Memory B cell (primary cell): ENCODE data around the gene ARL5B.

Experiments used
- ATAC-seq: fragments of 150-1000 bp; cut with Tn5 transposase; 2 replicates; pipeline ENCODE4 v1.10.0; 2021; ENCODE audit warnings: low read depth, mild to moderate bottlenecking, moderate library complexity
- DNase-seq, 2 donors: peaks; one replicate each; pipeline ENCODE4 v3.0.0; 2022; ENCODE audit warnings: low spot score in 2 of 2
- H3K27ac Mint-ChIP-seq: one replicate; pipeline ENCODE4 v1.8.0; 2022; ENCODE audit warnings: mild to moderate bottlenecking, moderate library complexity, mixed read lengths
- H3K27me3 Mint-ChIP-seq: one replicate; pipeline ENCODE4 v1.8.0; 2022; ENCODE audit warnings: mixed read lengths
- H3K36me3 Mint-ChIP-seq: one replicate; pipeline ENCODE4 v1.8.0; 2022; ENCODE audit warnings: mild to moderate bottlenecking, mixed read lengths
- H3K4me1 Mint-ChIP-seq: one replicate; pipeline ENCODE4 v1.8.0; 2022; ENCODE audit warnings: mixed read lengths
- H3K4me3 Mint-ChIP-seq: one replicate; pipeline ENCODE4 v1.8.0; 2022; ENCODE audit warnings: mild to moderate bottlenecking, moderate library complexity, mixed read lengths
- H3K9me3 Mint-ChIP-seq: one replicate; pipeline ENCODE4 v1.8.0; 2022; ENCODE audit warnings: mixed read lengths

ARL5B gene

GRCh38 chr10:18668026-18668425 is 8.8 kb downstream of the ARL5B start:
- Mint-ChIP-seq H3K9me3 (no peaks in the 10 kb centered on the region), H3K4me1 (peaks cover 11% of the 10 kb centered on the region), H3K27ac (no peak overlapping the region), H3K27me3 (no peaks in the 10 kb centered on the region), H3K4me3 (no peak overlapping the region), H3K36me3 (peaks cover 16% of the 10 kb centered on the region)
- no peak for ATAC-seq
- DNase-seq: no peak

GRCh38 chr10:18675086-18675801 is 16.0 kb downstream of the ARL5B start:
- H3K4me1 Mint-ChIP-seq: no peaks in the 10 kb centered on the region
- H3K9me3 Mint-ChIP-seq: no peaks in the 10 kb centered on the region
- no peak overlapping the region for H3K27ac Mint-ChIP-seq
- H3K4me3 Mint-ChIP-seq: no peak overlapping the region
- DNase-seq: no peak
- no peaks in the 10 kb centered on the region for H3K27me3 Mint-ChIP-seq
- ATAC-seq: no peak
- H3K36me3 Mint-ChIP-seq: peaks cover 19% of the 10 kb centered on the region

DNA sequence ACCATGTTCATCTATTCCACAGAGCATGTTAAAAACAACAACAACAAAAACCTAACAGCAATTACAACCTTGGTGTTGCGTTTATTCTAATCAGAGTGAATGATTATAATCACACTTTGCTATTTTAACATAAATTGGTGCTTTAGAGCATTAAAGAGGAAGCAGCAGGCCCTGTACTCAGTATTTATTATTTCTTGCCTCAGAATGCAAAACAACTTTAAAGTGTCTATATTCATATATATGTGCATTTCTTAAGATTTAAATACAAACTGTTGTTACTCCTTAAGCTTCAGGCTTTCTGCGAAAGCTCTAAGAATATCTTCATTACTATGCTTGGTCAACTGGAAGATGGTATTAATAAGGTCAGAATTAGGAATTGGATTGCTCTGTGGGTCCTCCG is 21.5 kb downstream of the ARL5B start:
- Mint-ChIP-seq H3K4me3 (no peak overlapping the region), H3K4me1 (no peaks in the 10 kb centered on the region), H3K27ac (no peak overlapping the region), H3K27me3 (no peaks in the 10 kb centered on the region), H3K36me3 (no peaks in the 10 kb centered on the region), H3K9me3 (no peaks in the 10 kb centered on the region)
- no peak for DNase-seq
- ATAC-seq: no peak

GRCh38 chr10:18681366-18681765 is 22.1 kb downstream of the ARL5B start:
- no peaks in the 10 kb centered on the region for H3K36me3 Mint-ChIP-seq
- DNase-seq (no peak), ATAC-seq (no peak)
- H3K4me3 Mint-ChIP-seq: no peak overlapping the region
- no peak overlapping the region for H3K27ac Mint-ChIP-seq
- no peaks in the 10 kb centered on the region for H3K9me3 Mint-ChIP-seq
- H3K4me1 Mint-ChIP-seq: no peaks in the 10 kb centered on the region
- no peaks in the 10 kb centered on the region for H3K27me3 Mint-ChIP-seq

- Mint-ChIP-seq H3K36me3 (no peaks in the 10 kb centered on the region), H3K4me1 (no peaks in the 10 kb centered on the region), H3K4me3 (no peak overlapping the region), H3K27ac (no peak overlapping the region), H3K9me3 (no peaks in the 10 kb centered on the region), H3K27me3 (no peaks in the 10 kb centered on the region)
- ATAC-seq (no peak), DNase-seq (no peak)
These were observed 22.8 kb downstream of the ARL5B start for GRCh38 chr10:18681971-18682411.

DNA sequence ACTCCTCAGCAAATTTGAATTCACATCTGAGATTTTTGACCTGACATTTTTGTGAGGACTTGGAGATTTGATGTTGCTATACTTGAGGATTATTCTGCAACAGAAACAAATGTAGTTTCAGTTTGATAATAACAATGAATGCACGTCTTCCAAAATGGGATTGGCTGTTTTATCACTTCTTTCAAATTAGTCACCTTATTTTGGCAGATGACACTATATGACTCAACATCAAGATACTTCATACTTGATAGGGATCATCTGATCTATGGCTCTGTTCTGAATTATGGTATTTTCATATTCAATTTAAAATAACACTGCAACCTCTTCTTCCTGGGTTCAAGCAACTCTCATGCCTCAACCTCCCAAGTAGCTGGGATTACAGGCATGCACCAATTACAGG is 24.2 kb downstream of the ARL5B start:
- H3K36me3 Mint-ChIP-seq: no peaks in the 10 kb centered on the region
- H3K4me1 Mint-ChIP-seq: no peaks in the 10 kb centered on the region
- no peak overlapping the region for H3K27ac Mint-ChIP-seq
- no peak overlapping the region for H3K4me3 Mint-ChIP-seq
- H3K9me3 Mint-ChIP-seq: no peaks in the 10 kb centered on the region
- no peak for DNase-seq
- ATAC-seq: no peak
- no peaks in the 10 kb centered on the region for H3K27me3 Mint-ChIP-seq

DNA sequence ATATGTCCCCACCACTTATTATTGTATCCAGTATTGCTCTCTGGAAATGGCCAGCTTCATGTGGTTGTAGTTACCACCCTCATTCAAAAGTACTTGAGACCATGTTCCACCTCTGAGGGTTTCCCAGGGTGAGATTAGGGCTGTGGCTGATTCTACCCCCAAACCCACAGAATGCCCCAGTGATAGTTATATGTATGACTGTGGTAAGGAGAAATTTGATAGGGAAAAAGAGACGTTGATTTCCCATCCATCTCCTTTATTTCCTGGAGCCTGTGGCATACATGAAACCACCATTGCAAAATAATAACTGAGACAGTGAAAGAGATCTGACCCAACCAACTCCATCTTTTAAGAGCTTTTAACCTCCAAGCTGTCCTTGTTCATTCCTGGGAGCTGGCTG is 25.2 kb downstream of the ARL5B start:
- H3K4me3 Mint-ChIP-seq: no peak overlapping the region

DNA sequence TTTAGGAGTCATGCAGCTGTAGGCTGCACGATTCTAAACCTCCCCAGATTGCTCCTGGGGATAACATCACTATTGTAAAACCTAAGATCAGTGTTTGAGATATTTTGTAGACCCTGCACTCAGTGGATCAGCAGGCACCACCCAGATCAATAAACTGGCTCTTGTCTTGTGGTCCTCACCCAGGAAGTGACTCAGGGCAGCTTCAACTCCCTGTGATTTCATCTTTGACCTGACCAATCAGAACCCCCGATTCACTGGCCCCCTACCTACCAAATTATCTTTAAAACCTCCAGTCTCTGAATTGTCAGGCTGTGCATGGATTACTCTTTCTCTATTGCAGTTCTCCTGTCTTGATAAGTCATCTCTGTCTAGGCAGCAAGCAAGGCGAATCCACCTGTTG is 25.7 kb downstream of the ARL5B start:
- no peaks in the 10 kb centered on the region for H3K36me3 Mint-ChIP-seq
- ATAC-seq (no peak), DNase-seq (no peak)
- no peaks in the 10 kb centered on the region for H3K9me3 Mint-ChIP-seq
- no peaks in the 10 kb centered on the region for H3K4me1 Mint-ChIP-seq
- H3K4me3 Mint-ChIP-seq: no peak overlapping the region
- no peak overlapping the region for H3K27ac Mint-ChIP-seq
- peaks cover 2% of the 10 kb centered on the region for H3K27me3 Mint-ChIP-seq

More for the DNA sequence above, 25.2 kb downstream of the ARL5B start:
- Mint-ChIP-seq H3K9me3 (no peaks in the 10 kb centered on the region), H3K27ac (no peak overlapping the region), H3K27me3 (peaks cover 2% of the 10 kb centered on the region), H3K36me3 (no peaks in the 10 kb centered on the region), H3K4me1 (no peaks in the 10 kb centered on the region)
- no peak for ATAC-seq
- no peak for DNase-seq

DNA sequence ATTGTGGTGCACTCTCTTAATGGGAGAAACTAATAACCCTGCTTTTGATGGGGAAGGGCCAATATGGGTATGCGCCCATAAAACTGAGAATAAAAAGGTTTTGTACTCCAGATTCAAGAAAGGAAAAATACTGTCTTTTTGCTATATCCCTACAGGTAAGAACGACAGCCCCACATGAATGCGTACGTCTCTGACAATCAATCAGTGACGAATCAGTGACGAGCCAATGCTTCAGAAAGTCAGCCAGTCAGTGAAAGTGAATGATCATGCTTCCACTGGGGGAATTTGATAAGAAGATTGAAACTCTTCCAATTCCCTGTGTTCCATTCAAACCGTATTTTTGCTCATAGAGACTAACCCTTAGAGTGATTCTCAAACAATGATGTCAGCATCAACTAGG is 26.3 kb downstream of the ARL5B start:
- Mint-ChIP-seq H3K36me3 (no peaks in the 10 kb centered on the region), H3K9me3 (no peaks in the 10 kb centered on the region), H3K4me3 (no peak overlapping the region), H3K27me3 (peaks cover 2% of the 10 kb centered on the region), H3K27ac (no peak overlapping the region), H3K4me1 (no peaks in the 10 kb centered on the region)
- DNase-seq: no peak
- no peak for ATAC-seq

- no peak overlapping the region for H3K4me3 Mint-ChIP-seq
- ATAC-seq (no peak), DNase-seq (no peak)
- H3K27ac Mint-ChIP-seq: no peak overlapping the region
- no peaks in the 10 kb centered on the region for H3K9me3 Mint-ChIP-seq
- H3K36me3 Mint-ChIP-seq: no peaks in the 10 kb centered on the region
- no peaks in the 10 kb centered on the region for H3K4me1 Mint-ChIP-seq
- peaks cover 2% of the 10 kb centered on the region for H3K27me3 Mint-ChIP-seq
These were observed 28.0 kb downstream of the ARL5B start for GRCh38 chr10:18687195-18687594.

GRCh38 chr10:18687706-18688105 is 28.5 kb downstream of the ARL5B start:
- no peak overlapping the region for H3K27ac Mint-ChIP-seq
- ATAC-seq (no peak), DNase-seq (no peak)
- H3K4me1 Mint-ChIP-seq: no peaks in the 10 kb centered on the region
- no peaks in the 10 kb centered on the region for H3K9me3 Mint-ChIP-seq
- H3K27me3 Mint-ChIP-seq: peaks cover 2% of the 10 kb centered on the region
- no peak overlapping the region for H3K4me3 Mint-ChIP-seq
- H3K36me3 Mint-ChIP-seq: no peaks in the 10 kb centered on the region

- H3K27ac Mint-ChIP-seq: no peak overlapping the region
- DNase-seq (no peak), ATAC-seq (no peak)
- no peak overlapping the region for H3K4me3 Mint-ChIP-seq
- H3K27me3 Mint-ChIP-seq: peaks cover 2% of the 10 kb centered on the region
- no peaks in the 10 kb centered on the region for H3K36me3 Mint-ChIP-seq
- H3K9me3 Mint-ChIP-seq: no peaks in the 10 kb centered on the region
- no peaks in the 10 kb centered on the region for H3K4me1 Mint-ChIP-seq
These were observed 30.3 kb downstream of the ARL5B start for GRCh38 chr10:18689498-18689897.

DNA sequence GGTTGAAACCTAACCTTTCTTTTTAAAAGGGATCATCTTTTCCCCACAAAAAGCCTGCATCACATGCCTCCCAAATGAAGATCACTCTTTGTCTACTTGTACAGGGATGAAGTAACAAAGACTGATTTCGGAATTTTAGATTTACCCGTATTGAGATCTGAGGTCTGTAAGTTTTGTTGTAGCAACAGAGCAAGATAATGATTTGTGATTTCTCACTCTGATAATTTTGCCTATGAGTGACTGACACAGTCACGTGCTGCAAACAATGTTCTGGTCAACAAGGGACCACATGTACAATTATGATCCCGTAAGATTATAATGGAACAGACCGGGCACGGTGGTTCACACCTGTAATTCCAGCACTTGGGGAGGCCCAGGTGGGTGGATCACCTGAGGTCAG is 31.3 kb downstream of the ARL5B start:
- no peaks in the 10 kb centered on the region for H3K9me3 Mint-ChIP-seq
- no peaks in the 10 kb centered on the region for H3K36me3 Mint-ChIP-seq
- no peak overlapping the region for H3K27ac Mint-ChIP-seq
- peaks cover 2% of the 10 kb centered on the region for H3K27me3 Mint-ChIP-seq
- ATAC-seq (no peak), DNase-seq (no peak)
- H3K4me1 Mint-ChIP-seq: no peaks in the 10 kb centered on the region
- H3K4me3 Mint-ChIP-seq: no peak overlapping the region

DNA sequence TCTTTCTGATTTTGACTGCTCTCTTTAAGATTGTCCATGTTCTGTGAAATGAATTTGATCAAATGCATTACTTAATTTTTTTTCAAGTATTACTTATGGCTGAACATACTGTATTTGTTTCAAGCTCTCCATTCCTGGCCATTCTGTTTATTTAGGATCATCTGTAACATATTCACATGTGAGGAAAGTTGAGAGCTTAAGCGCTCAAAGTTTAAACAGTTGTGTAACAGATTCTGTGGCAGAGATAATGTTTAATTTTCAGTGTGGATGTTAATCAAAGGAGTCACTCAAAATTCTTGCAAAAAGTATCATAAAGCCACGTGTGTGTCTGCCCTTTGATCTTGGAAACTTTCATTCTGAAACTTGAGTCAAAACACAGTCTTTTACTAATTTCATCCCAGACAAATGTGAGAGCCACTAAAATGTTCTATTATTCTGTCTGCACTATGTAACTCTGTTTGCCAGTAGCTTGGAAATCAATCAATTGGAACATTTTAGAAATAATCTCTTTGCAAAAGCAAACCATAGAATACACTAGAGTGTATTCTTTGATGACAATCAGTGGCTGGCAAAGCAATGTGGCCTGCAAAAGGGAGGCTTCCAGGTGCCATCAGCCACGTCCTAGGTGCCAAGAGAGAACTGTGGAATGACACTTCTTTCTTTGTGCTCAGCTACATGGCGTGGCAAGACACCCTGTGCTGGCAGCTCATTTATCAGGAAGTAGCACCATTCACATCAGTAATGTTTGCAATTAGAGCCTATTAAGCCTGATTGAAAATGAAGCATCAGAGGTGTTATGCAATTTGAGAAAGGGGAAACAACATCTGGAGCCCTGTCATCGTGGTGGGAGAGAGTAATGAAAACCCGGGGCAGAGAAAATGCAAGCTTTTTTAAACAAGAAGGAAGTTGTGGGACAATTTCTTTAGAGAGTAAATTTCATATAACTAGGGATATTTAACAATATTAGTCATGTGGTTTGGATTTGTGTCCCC is 40.9 kb downstream of the ARL5B start:
- Mint-ChIP-seq H3K4me1 (peaks cover 4% of the 10 kb centered on the region), H3K36me3 (no peaks in the 10 kb centered on the region), H3K4me3 (no peak overlapping the region), H3K27ac (no peak overlapping the region), H3K9me3 (no peaks in the 10 kb centered on the region), H3K27me3 (peaks cover 3% of the 10 kb centered on the region)
- DNase-seq: no peak
- no peak for ATAC-seq
